DOHH2 (cell line): ENCODE data around the gene THTPA.
A peak's percentile ranks its signal among the peaks of the same experiment; 100 is the strongest.

Source experiments
- H3F3A ChIP-seq: fragments of 200-600 bp; sonication (generic), shearing (Covaris generic); 2 replicates; pipeline ENCODE4 v1.6.0; 2016; ENCODE audit warnings: antibody characterized with exemption, mild to moderate bottlenecking; ENCODE audit not compliant: control insufficient read depth, insufficient read depth
- H3K27ac ChIP-seq: fragments of 200-600 bp; sonication (generic); 2 replicates; pipeline ENCODE4 v1.5.1; 2014; ENCODE audit warnings: low read depth, mild to moderate bottlenecking, low read length, moderate library complexity
- H3K27me3 ChIP-seq: fragments of 200-600 bp; sonication (generic); 2 replicates; pipeline ENCODE4 v1.6.1; 2014; ENCODE audit warnings: mild to moderate bottlenecking, low read length, mixed read lengths; ENCODE audit not compliant: control insufficient read depth
- H3K36me3 ChIP-seq: fragments of 200-600 bp; sonication (generic); 2 replicates; pipeline ENCODE4 v1.6.1; 2014; ENCODE audit warnings: mild to moderate bottlenecking, low read length, moderate library complexity, mixed read lengths; ENCODE audit not compliant: control insufficient read depth
- H3K4me1 ChIP-seq: fragments of 200-600 bp; sonication (generic); 2 replicates; pipeline ENCODE4 v1.6.1; 2014; ENCODE audit warnings: mild to moderate bottlenecking, low read length, mixed read lengths; ENCODE audit not compliant: control insufficient read depth
- H3K4me2 ChIP-seq: fragments of 200-600 bp; sonication (generic); 2 replicates; pipeline ENCODE4 v1.6.0; 2014; ENCODE audit warnings: mild to moderate bottlenecking, low read length, moderate library complexity
- H3K4me3 ChIP-seq: fragments of 200-600 bp; sonication (generic); 2 replicates; pipeline ENCODE4 v1.5.1; 2014; ENCODE audit warnings: mild to moderate bottlenecking, low read length, mixed read lengths
- H3K79me2 ChIP-seq: fragments of 200-600 bp; sonication (generic); 2 replicates; pipeline ENCODE4 v1.6.1; 2014; ENCODE audit warnings: mild to moderate bottlenecking, low read length, mixed read lengths; ENCODE audit not compliant: control insufficient read depth
- H3K9me2 ChIP-seq: fragments of 200-600 bp; sonication (generic); replicated peaks from 2 replicates; pipeline ENCODE4 v1.6.1; 2014; ENCODE audit warnings: mild to moderate bottlenecking, low read length, mixed read lengths; ENCODE audit not compliant: control insufficient read depth
- H3K9me3 ChIP-seq: fragments of 200-600 bp; sonication (generic); 2 replicates; pipeline ENCODE4 v1.6.1; 2014; ENCODE audit warnings: antibody characterized with exemption, low read length, mixed read lengths; ENCODE audit not compliant: control insufficient read depth, insufficient read depth
- H4K20me1 ChIP-seq: fragments of 200-600 bp; sonication (generic); 2 replicates; pipeline ENCODE4 v1.6.0; 2014; ENCODE audit warnings: low read depth, mild to moderate bottlenecking, antibody characterized with exemption, low read length, moderate library complexity; ENCODE audit not compliant: control insufficient read depth, insufficient read depth
- EZH2phosphoT487 ChIP-seq: fragments of 200-600 bp; sonication (generic); IDR thresholded peaks from 2 replicates; pipeline ENCODE4 v1.6.1; 2017; ENCODE audit warnings: borderline replicate concordance, mild to moderate bottlenecking, antibody characterized with exemption, low read length, moderate library complexity, mixed read lengths
- TF ChIP-seq, protein P1 (sequence below): fragments of 200-600 bp; sonication (generic); IDR thresholded peaks from one replicate; pipeline ENCODE4 v1.5.1; 2014; ENCODE audit warnings: antibody characterized with exemption, mild to moderate bottlenecking, low read depth, low read length; ENCODE audit not compliant: poor library complexity, severe bottlenecking

THTPA gene

GRCh38 chr14:23550812-23551265, 5.2 kb upstream of the THTPA start:
- no peak overlapping the region for H3K27ac ChIP-seq
- H3K4me1 ChIP-seq: peaks cover 20% of the 10 kb centered on the region
- peak overlapping the region; percentile 88 for H3K4me2 ChIP-seq
- H3K9me2 ChIP-seq: no peaks in the 10 kb centered on the region
- no peaks in the 10 kb centered on the region for H3F3A ChIP-seq
- no peaks in the 10 kb centered on the region for H4K20me1 ChIP-seq
- peaks cover 17% of the 10 kb centered on the region for H3K27me3 ChIP-seq
- H3K9me3 ChIP-seq: no peaks in the 10 kb centered on the region
- H3K79me2 ChIP-seq: no peaks in the 10 kb centered on the region
- no peak for TF ChIP-seq EZH2phosphoT487
- TF ChIP-seq, protein P1, sequence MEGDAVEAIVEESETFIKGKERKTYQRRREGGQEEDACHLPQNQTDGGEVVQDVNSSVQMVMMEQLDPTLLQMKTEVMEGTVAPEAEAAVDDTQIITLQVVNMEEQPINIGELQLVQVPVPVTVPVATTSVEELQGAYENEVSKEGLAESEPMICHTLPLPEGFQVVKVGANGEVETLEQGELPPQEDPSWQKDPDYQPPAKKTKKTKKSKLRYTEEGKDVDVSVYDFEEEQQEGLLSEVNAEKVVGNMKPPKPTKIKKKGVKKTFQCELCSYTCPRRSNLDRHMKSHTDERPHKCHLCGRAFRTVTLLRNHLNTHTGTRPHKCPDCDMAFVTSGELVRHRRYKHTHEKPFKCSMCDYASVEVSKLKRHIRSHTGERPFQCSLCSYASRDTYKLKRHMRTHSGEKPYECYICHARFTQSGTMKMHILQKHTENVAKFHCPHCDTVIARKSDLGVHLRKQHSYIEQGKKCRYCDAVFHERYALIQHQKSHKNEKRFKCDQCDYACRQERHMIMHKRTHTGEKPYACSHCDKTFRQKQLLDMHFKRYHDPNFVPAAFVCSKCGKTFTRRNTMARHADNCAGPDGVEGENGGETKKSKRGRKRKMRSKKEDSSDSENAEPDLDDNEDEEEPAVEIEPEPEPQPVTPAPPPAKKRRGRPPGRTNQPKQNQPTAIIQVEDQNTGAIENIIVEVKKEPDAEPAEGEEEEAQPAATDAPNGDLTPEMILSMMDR: no peak
- peak overlapping the region; percentile 84 for H3K4me3 ChIP-seq
- no peaks in the 10 kb centered on the region for H3K36me3 ChIP-seq

DNA sequence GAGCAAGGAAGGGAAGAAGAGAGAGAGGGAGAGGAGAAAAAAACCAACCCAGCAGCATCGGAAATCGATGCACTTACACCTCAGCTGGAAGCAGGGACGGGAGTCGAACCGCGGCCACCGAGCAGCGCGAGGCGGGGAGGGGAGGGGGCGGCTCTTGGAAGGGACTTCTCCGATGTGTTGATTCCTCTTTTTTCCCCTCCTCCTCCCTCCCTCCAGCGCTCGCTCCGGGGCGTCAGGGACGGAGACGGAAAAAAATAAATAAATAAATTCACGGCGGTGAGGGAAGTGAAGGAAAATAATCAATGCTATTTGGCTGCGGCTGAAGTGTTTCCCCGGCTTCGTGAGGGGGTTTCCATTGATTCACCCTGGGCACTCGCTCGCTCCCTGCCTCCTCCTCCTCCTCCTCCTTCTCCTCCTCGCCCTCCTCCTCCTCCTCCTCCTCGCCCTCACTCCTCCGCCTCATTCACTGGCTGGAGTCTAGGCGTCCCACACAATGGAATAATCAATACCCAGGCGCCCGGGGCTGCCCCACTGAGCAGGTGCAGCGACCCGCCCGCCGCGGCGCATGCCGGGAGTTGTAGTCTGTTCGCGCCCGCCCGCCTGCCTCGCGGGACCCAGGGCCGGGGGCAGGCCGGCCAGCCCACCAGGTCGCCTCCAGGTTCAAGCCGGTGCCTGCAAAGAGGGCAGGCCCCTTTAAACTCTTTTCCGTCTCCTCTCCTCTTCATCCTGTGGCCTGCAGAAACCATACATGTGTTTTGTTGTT, 4.6 kb upstream of the THTPA start, which contains the start of gene ZFHX2:
ZFHX2 (minus strand) TSS at position 500 of the 763 bp plus-strand sequence. CDS start 16,440 bp downstream, outside the sequence.
- Histone ChIP-seq H3K4me2 (peak within 1 kb of the TSS; percentile 88), H3K9me3 (no peaks in the 10 kb centered on the region), H3K9me2 (no peaks in the 10 kb centered on the region), H3K36me3 (no peaks in the 10 kb centered on the region; the same call in 1 of the 2 replicates), H3K4me1 (peaks cover 20% of the 10 kb centered on the region), H3K27ac (no peak within 1 kb of the TSS), H3K4me3 (peak within 1 kb of the TSS; percentile 84), H4K20me1 (no peaks in the 10 kb centered on the region), H3K27me3 (peaks cover 17% of the 10 kb centered on the region), H3K79me2 (peaks cover 4% of the 10 kb centered on the region), H3F3A (no peaks in the 10 kb centered on the region)
- no peak for TF ChIP-seq EZH2phosphoT487
- TF ChIP-seq, protein P1: no peak

DNA sequence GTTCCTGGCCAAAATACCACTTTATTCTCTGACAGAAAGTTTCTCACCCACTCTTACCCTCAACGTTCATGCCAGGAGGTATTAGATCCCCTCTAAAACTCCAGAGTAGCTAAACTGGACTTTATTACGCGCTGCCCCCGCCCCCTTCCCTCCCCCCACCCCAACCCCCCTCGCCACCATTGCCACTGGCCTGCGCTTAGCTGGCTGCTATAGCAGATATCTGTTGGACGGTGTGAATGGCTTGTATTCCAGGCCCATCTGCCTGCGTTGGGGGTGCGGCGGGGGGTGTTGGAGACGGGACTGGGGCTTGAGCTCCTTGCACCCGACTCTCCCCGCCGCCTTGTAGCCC, 564 bp upstream of the THTPA start:
- peak overlapping the region; percentile 84 for H3K4me3 ChIP-seq
- peak overlapping the region; percentile 70 for H3K4me2 ChIP-seq
- H4K20me1 ChIP-seq: no peaks in the 10 kb centered on the region
- peaks cover 28% of the 10 kb centered on the region for H3K36me3 ChIP-seq
- peaks cover 32% of the 10 kb centered on the region for H3K4me1 ChIP-seq
- H3K79me2 ChIP-seq: peaks cover 32% of the 10 kb centered on the region
- no peak overlapping the region for H3K27ac ChIP-seq
- no peaks in the 10 kb centered on the region for H3K9me3 ChIP-seq
- H3F3A ChIP-seq: peaks cover 7% of the 10 kb centered on the region; the same call in 1 of the 2 replicates
- H3K27me3 ChIP-seq: peaks cover 4% of the 10 kb centered on the region
- no peaks in the 10 kb centered on the region for H3K9me2 ChIP-seq
- TF ChIP-seq EZH2phosphoT487: no peak
- TF ChIP-seq, protein P1: no peak
